Prostate gland (tissue), 2 donors: ENCODE results near the gene CCDC159.
A peak's percentile ranks its signal among the peaks of the same experiment; 100 is the strongest.

Source experiments
- CTCF ChIP-seq, 4 experiments: fragments of 200-600 bp in 2 of 4; fragments of 450-650 bp in 2 of 4; sonication (generic) in 2 of 4; IDR thresholded peaks; 1 replicate in 3 of 4; 2 replicates in 1 of 4; pipeline ENCODE4 v1.5.1; 2016 to 2019; ENCODE audit warnings: antibody characterized with exemption in 4 of 4, mild to moderate bottlenecking in 2 of 4, moderate library complexity in 2 of 4
- POLR2A ChIP-seq: fragments of 450-650 bp; IDR thresholded peaks from one replicate; pipeline ENCODE4 v1.6.1; 2016; ENCODE audit warnings: antibody characterized with exemption, mild to moderate bottlenecking

- TF ChIP-seq CTCF (IDR thresholded peaks at IDR 0.05) (peak; percentile 11 to 75 (median 36)), POLR2A (no peak)
Observed at GRCh38 chr19:11382898-11383705, 36.8 kb downstream of the CCDC159 start.
